Transverse colon (tissue), 4 donors: ENCODE results near the gene CLGN.

ENCODE experiments used
- EP300 ChIP-seq: sonication (generic); formaldehyde crosslinking; IDR thresholded peaks from one replicate; pipeline ENCODE4 v1.6.1; 2017; ENCODE audit warnings: antibody characterized with exemption, low read depth
- POLR2A ChIP-seq: fragments of 450-650 bp; IDR thresholded peaks from one replicate; pipeline ENCODE4 v1.6.1; 2016; ENCODE audit warnings: antibody characterized with exemption, mild to moderate bottlenecking, moderate library complexity
- POLR2AphosphoS5 ChIP-seq, 3 donors: sonication (generic); formaldehyde crosslinking; IDR thresholded peaks; one replicate each; pipeline ENCODE4 v1.6.1; 2016; ENCODE audit warnings: antibody characterized with exemption in 3 of 3
- TF ChIP-seq, protein P1 (sequence below), 5 experiments: fragments of 200-600 bp in 3 of 5; fragments of 450-650 bp in 2 of 5; sonication (generic) in 3 of 5; IDR thresholded peaks; 1 replicate in 2 of 5; 2 replicates in 3 of 5; pipeline ENCODE4 v1.5.1; 2016 to 2017; ENCODE audit warnings: antibody characterized with exemption in 5 of 5, inconsistent platforms in 3 of 5, mild to moderate bottlenecking in 2 of 5, moderate library complexity in 1 of 5

DNA sequence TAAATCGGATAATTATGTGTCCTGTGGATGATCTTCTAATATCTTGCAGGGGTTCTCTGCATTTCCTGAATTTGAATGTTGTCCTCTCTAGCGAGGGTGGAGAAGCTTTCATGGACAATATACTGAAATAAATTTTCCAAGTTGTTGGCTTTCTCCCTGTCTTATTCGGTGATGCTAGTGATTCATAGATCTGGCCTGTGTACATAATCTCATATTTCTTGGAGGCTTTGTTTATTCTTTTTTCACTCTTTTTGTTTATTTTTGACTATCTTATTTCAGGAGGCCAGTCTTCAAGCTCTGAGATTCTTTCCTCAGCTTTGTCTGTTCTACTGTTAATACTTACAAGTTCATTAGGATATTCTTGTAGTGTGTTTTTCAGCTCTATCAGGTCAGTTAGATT lies 20.7 kb upstream of the CLGN start:
- TF ChIP-seq EP300 (no peak), POLR2A (no peak), POLR2AphosphoS5 (IDR thresholded peaks at IDR 0.05) (no peak)
- TF ChIP-seq, protein P1, sequence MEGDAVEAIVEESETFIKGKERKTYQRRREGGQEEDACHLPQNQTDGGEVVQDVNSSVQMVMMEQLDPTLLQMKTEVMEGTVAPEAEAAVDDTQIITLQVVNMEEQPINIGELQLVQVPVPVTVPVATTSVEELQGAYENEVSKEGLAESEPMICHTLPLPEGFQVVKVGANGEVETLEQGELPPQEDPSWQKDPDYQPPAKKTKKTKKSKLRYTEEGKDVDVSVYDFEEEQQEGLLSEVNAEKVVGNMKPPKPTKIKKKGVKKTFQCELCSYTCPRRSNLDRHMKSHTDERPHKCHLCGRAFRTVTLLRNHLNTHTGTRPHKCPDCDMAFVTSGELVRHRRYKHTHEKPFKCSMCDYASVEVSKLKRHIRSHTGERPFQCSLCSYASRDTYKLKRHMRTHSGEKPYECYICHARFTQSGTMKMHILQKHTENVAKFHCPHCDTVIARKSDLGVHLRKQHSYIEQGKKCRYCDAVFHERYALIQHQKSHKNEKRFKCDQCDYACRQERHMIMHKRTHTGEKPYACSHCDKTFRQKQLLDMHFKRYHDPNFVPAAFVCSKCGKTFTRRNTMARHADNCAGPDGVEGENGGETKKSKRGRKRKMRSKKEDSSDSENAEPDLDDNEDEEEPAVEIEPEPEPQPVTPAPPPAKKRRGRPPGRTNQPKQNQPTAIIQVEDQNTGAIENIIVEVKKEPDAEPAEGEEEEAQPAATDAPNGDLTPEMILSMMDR (IDR thresholded peaks at IDR 0.05): no peak
